Measurements from ENCODE around the gene ITFG2. TPM values are rescaled to one million over a fixed set of nuclear protein-coding genes. Genes with fewer than 3 reads are reported as not detected.

Gene ITFG2
- total RNA-seq, 1 experiment from 2014 or later = 41.6 TPM

DNA sequence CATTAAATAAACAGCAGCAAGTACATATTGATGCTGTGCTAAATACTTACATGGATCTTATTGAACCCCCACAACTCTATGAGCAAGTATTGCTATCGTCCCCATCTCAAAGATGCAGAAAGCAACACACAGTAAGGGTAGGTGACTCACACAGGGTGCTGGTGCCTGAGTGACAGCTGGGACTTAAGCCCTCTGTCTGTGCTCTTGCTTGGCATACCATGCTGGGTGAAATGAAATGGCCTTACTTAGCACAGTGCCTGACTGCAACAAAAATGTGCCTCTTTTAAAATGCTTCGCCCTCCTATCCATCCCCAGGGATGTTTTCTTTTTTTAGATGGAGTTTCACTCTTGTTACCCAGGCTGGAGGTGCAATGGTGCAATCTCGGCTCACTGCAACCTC lies 43.6 kb downstream of the ITFG2 start:
- H3K23me2 ChIP-seq (ENCODE audit: insufficient read length, low read depth, low read length, poor library complexity, severe bottlenecking) = no peaks in the 10 kb centered on the region
- H3K79me2 ChIP-seq (ENCODE audit: insufficient read depth, low read length) = no peaks in the 10 kb centered on the region
- H2BK20ac ChIP-seq (ENCODE audit: low read depth, low read length, poor library complexity, severe bottlenecking) = no peak overlapping the region
- Mint-ChIP-seq H3K4me1 (peaks cover 14 to 42% of the 10 kb centered on the region in 2 experiments), H3K4me3 (no peak overlapping the region; a peak in 1 of 5 replicates), H3K9me3 (no peaks in the 10 kb centered on the region), H3K27ac (peak overlapping the region in 1 of 3 experiments; percentile 49; a peak in 1 of 7 replicates), H3K27me3 (ENCODE audit: low read depth) (peaks cover 4% of the 10 kb centered on the region), H3K36me3 (ENCODE audit: insufficient read depth in 1 of 3, low read depth in 3 of 3) (peaks cover 22 to 25% (median 25%) of the 10 kb centered on the region in 3 experiments)
- H2AFZ ChIP-seq (ENCODE audit: low read length) = no peak overlapping the region
- no peaks in the 10 kb centered on the region for H3K4me1 ChIP-seq (ENCODE audit: insufficient read depth, low read length)
- no peak overlapping the region for H3K4me2 ChIP-seq (ENCODE audit: insufficient read depth, insufficient read length, low read length)
- H2BK5ac ChIP-seq (ENCODE audit: insufficient read length, low read length) = no peak overlapping the region
- H2BK120ac ChIP-seq (ENCODE audit: low read depth, low read length, poor library complexity, severe bottlenecking) = no peak overlapping the region
- H4K91ac ChIP-seq (ENCODE audit: insufficient read length, low read depth, low read length) = no peak overlapping the region
- TF ChIP-seq, protein P1, sequence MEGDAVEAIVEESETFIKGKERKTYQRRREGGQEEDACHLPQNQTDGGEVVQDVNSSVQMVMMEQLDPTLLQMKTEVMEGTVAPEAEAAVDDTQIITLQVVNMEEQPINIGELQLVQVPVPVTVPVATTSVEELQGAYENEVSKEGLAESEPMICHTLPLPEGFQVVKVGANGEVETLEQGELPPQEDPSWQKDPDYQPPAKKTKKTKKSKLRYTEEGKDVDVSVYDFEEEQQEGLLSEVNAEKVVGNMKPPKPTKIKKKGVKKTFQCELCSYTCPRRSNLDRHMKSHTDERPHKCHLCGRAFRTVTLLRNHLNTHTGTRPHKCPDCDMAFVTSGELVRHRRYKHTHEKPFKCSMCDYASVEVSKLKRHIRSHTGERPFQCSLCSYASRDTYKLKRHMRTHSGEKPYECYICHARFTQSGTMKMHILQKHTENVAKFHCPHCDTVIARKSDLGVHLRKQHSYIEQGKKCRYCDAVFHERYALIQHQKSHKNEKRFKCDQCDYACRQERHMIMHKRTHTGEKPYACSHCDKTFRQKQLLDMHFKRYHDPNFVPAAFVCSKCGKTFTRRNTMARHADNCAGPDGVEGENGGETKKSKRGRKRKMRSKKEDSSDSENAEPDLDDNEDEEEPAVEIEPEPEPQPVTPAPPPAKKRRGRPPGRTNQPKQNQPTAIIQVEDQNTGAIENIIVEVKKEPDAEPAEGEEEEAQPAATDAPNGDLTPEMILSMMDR (conservative IDR thresholded peaks at IDR 0.05) = no peak
- H2BK15ac ChIP-seq (ENCODE audit: low read depth, low read length) = no peak overlapping the region
- H3K9ac ChIP-seq (ENCODE audit: extremely low read depth, insufficient read length, low read length) = no peak overlapping the region
- no peak overlapping the region for H4K8ac ChIP-seq (replicated peaks; ENCODE audit: insufficient read length, low read depth, low read length)
- no peak overlapping the region for H3K27ac ChIP-seq (ENCODE audit: insufficient read length, low read depth, low read length)
- H3K4ac ChIP-seq (ENCODE audit: low read depth, low read length) = no peak overlapping the region
- WGBS (ENCODE audit: extremely low coverage, insufficient read length, low lambda C conversion rate) = no CpG with 5 or more reads among the region's 3 CpGs
- no peak overlapping the region for H2BK12ac ChIP-seq (ENCODE audit: insufficient read length, low read depth, low read length)
- H3K14ac ChIP-seq (ENCODE audit: insufficient read depth, low read length) = no peak overlapping the region
- no peak overlapping the region for H2AK5ac ChIP-seq (ENCODE audit: insufficient read length, low read length)
- no peak overlapping the region for H3K56ac ChIP-seq (ENCODE audit: insufficient read length, low read depth, low read length)
- H3K23ac ChIP-seq (ENCODE audit: insufficient read length, low read depth, low read length) = no peak overlapping the region
- H3K9me3 ChIP-seq (ENCODE audit: control insufficient read depth, low read depth, low read length) = no peaks in the 10 kb centered on the region
- H3K18ac ChIP-seq (ENCODE audit: insufficient read length, low read depth, low read length) = no peak overlapping the region
- H3K27me3 ChIP-seq (ENCODE audit: insufficient read depth, low read length) = no peaks in the 10 kb centered on the region
- H4K20me1 ChIP-seq (ENCODE audit: control insufficient read depth, insufficient read depth, insufficient read length) = no peaks in the 10 kb centered on the region
- H3T11ph ChIP-seq (ENCODE audit: low read length) = no peak overlapping the region
- no peaks in the 10 kb centered on the region for H3K79me1 ChIP-seq (ENCODE audit: insufficient read depth, low read depth, low read length, poor library complexity, severe bottlenecking)
- no peak overlapping the region for H4K5ac ChIP-seq (ENCODE audit: insufficient read length, low read depth, low read length)
- no peak for DNase-seq
